C4-2B (cell line): ENCODE measurements around the gene MSI2.

Experiments
- ZFX ChIP-seq: fragments of 450-650 bp; IDR thresholded peaks from 2 replicates; pipeline ENCODE4 v1.6.1; 2017
- TF ChIP-seq, protein P1 (sequence below): fragments of 450-650 bp; conservative IDR thresholded peaks from 2 replicates; pipeline ENCODE4 v1.5.1; 2017; ENCODE audit warnings: mild to moderate bottlenecking

DNA sequence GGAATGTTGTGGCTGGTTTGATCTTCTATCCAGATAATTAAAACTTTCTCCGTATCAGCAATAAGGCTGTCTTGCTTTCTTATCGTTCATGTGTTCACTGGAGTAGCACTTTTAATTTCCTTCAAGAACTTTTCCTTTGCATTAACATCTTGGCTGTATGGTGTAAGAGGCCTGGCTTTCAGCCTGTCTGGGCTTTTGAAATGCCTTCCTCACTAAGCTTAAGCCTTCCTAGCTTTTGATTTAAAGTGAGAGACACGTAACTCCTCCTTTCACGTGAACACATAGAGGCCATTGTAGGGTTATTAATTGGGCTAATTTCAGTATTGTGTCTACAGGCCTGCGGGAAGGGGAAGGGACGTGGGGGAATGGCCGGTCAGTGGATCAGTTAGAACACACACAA, 42.9 kb downstream of the MSI2 start:
- TF ChIP-seq, protein P1, sequence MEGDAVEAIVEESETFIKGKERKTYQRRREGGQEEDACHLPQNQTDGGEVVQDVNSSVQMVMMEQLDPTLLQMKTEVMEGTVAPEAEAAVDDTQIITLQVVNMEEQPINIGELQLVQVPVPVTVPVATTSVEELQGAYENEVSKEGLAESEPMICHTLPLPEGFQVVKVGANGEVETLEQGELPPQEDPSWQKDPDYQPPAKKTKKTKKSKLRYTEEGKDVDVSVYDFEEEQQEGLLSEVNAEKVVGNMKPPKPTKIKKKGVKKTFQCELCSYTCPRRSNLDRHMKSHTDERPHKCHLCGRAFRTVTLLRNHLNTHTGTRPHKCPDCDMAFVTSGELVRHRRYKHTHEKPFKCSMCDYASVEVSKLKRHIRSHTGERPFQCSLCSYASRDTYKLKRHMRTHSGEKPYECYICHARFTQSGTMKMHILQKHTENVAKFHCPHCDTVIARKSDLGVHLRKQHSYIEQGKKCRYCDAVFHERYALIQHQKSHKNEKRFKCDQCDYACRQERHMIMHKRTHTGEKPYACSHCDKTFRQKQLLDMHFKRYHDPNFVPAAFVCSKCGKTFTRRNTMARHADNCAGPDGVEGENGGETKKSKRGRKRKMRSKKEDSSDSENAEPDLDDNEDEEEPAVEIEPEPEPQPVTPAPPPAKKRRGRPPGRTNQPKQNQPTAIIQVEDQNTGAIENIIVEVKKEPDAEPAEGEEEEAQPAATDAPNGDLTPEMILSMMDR = no peak
- no peak for TF ChIP-seq ZFX
